ENCODE measurements around the gene CELSR2.

CELSR2 gene

GRCh38 chr1:109246141-109246551 is 3.2 kb upstream of the CELSR2 start:
- DNase-seq (ENCODE audit: low read depth), result no peak
- TF ChIP-seq, protein P1, sequence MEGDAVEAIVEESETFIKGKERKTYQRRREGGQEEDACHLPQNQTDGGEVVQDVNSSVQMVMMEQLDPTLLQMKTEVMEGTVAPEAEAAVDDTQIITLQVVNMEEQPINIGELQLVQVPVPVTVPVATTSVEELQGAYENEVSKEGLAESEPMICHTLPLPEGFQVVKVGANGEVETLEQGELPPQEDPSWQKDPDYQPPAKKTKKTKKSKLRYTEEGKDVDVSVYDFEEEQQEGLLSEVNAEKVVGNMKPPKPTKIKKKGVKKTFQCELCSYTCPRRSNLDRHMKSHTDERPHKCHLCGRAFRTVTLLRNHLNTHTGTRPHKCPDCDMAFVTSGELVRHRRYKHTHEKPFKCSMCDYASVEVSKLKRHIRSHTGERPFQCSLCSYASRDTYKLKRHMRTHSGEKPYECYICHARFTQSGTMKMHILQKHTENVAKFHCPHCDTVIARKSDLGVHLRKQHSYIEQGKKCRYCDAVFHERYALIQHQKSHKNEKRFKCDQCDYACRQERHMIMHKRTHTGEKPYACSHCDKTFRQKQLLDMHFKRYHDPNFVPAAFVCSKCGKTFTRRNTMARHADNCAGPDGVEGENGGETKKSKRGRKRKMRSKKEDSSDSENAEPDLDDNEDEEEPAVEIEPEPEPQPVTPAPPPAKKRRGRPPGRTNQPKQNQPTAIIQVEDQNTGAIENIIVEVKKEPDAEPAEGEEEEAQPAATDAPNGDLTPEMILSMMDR (conservative IDR thresholded peaks at IDR 0.05; ENCODE audit: low read length), result no peak
- H3K4me3 ChIP-seq (ENCODE audit: low read length), result no peak overlapping the region

DNA sequence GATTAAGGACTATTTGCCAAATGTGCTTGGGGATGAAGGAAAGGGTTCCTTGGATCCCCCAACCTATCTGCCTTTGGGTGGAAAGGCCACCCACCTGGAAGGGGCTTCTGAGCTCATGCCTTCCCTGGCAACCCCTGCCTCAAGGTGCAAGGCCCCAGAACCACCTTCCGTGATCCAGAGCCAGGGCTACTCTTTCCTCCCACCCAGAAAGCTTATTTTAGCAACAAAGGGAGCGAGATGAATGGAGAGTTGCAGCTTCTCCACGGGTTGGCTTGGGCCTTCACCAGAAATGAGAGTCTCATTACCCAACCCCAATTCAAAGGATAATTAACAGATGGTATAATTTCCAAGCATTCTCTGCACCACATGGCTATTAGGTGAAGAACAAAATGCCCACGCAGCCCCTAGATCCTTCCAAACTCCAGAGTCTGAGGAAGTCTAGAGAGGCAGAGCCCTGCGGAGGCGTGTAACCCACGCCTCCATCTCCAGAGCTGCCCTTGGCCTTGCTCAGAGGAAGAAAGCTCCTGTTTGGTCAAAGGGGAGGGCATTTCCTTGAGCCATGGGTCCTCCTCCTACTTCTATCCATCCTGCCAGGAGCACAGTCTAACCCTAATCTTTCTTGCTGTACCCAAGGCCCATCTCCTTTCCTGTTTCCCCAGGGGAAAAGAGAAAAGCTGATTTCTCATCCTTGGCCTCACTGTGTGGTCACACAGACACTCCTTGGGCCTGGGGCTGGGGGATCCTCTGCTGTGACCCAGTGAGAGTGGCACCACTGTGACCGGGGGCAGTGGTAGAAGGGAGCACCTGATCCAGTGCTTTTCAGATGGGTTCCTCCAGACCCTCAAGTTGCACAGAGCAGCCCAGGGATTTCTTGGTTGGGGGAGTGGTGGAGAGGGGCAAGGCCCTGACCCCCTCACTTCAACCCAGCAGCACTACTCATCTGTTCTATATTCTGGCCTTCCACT is 1.7 kb upstream of the CELSR2 start:
- no peak overlapping the region for H3K4me3 ChIP-seq (ENCODE audit: low read length)
- no peak for DNase-seq (ENCODE audit: low read depth)
- TF ChIP-seq, protein P1 (conservative IDR thresholded peaks at IDR 0.05; ENCODE audit: low read length), result no peak

GRCh38 chr1:109248444-109248796 is 919 bp upstream of the CELSR2 start:
- DNase-seq (ENCODE audit: low read depth), result no peak
- H3K4me3 ChIP-seq (ENCODE audit: low read length), result no peak overlapping the region
- TF ChIP-seq, protein P1 (conservative IDR thresholded peaks at IDR 0.05; ENCODE audit: low read length), result no peak

DNA sequence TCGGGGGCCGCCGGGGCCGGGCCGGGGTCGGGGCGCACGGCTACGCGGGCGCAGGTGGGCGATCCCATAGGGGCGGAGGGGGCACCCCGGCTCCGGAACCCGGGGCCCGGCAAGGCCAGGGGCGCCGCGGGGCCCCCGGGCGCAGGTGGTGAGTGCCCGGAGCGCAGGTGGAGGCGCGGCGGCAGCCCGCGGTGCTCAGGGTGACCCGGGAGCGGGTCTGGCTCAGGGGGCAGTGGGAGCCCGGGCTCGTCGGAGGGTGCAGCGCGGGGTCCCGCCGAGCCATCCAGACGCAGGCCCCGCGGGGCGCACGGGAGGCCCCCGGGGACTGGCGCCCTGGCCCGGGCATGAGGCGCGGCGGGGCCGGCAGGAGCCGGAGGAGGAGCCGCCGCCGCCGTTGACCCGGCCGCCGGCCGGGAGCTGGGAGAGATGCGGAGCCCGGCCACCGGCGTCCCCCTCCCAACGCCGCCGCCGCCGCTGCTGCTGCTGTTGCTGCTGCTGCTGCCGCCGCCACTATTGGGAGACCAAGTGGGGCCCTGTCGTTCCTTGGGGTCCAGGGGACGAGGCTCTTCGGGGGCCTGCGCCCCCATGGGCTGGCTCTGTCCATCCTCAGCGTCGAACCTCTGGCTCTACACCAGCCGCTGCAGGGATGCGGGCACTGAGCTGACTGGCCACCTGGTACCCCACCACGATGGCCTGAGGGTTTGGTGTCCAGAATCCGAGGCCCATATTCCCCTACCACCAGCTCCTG is 489 bp downstream of the CELSR2 start:
- H3K4me3 ChIP-seq (ENCODE audit: low read length), result peak overlapping the region; percentile 27
- TF ChIP-seq, protein P1 (conservative IDR thresholded peaks at IDR 0.05; ENCODE audit: low read length), result no peak
- DNase-seq (ENCODE audit: low read depth), result no peak

GRCh38 chr1:109250454-109251276 is 1.3 kb downstream of the CELSR2 start:
- H3K4me3 ChIP-seq (ENCODE audit: low read length), result no peak overlapping the region
- DNase-seq (ENCODE audit: low read depth), result no peak
- TF ChIP-seq, protein P1 (conservative IDR thresholded peaks at IDR 0.05; ENCODE audit: low read length), result no peak

GRCh38 chr1:109251277-109252166 is 2.2 kb downstream of the CELSR2 start:
- H3K4me3 ChIP-seq (ENCODE audit: low read length), result no peak overlapping the region
- DNase-seq (ENCODE audit: low read depth), result no peak
- TF ChIP-seq, protein P1 (conservative IDR thresholded peaks at IDR 0.05; ENCODE audit: low read length), result no peak

All from AG10803 (cell line).